WTC11 (cell line): Measurements from ENCODE around the gene GRIFIN.

ENCODE experiments used
- CREB1 ChIP-seq: sonication (generic); formaldehyde crosslinking; IDR thresholded peaks from 2 replicates; pipeline ENCODE4 v1.8.0; 2023; ENCODE audit warnings: mild to moderate bottlenecking, missing genetic modification reagents
- EMX1 ChIP-seq: fragments of 250-450 bp; sonication (Bioruptor Pico); IDR thresholded peaks from 2 replicates; pipeline ENCODE4 v1.8.0; 2021; ENCODE audit warnings: mild to moderate bottlenecking
- FOXJ3 ChIP-seq: sonication (generic); formaldehyde crosslinking; IDR thresholded peaks from 2 replicates; pipeline ENCODE4 v1.9.0; 2021; ENCODE audit warnings: missing genetic modification reagents, mild to moderate bottlenecking, borderline replicate concordance
- FOXK1 ChIP-seq: sonication (generic); formaldehyde crosslinking; IDR thresholded peaks from 2 replicates; pipeline ENCODE4 v1.8.0; 2022; ENCODE audit warnings: mild to moderate bottlenecking, moderate library complexity, missing genetic modification reagents
- NR2C2 ChIP-seq: sonication (generic); formaldehyde crosslinking; IDR thresholded peaks from 2 replicates; pipeline ENCODE4 v1.8.0; 2022; ENCODE audit warnings: mild to moderate bottlenecking, missing genetic modification reagents
- RELA ChIP-seq: sonication (generic); formaldehyde crosslinking; IDR thresholded peaks from 2 replicates; pipeline ENCODE4 v1.8.1; 2022; ENCODE audit warnings: missing genetic modification reagents, mild to moderate bottlenecking, borderline replicate concordance
- RORB ChIP-seq: fragments of 250-450 bp; sonication (Bioruptor Pico); IDR thresholded peaks from 2 replicates; pipeline ENCODE4 v1.9.0; 2021; ENCODE audit warnings: mild to moderate bottlenecking
- ZNF121 ChIP-seq: sonication (generic); formaldehyde crosslinking; IDR thresholded peaks from 2 replicates; pipeline ENCODE4 v1.8.0; 2023; ENCODE audit warnings: missing genetic modification reagents
- TF ChIP-seq, protein P1 (sequence below): fragments of 200-600 bp; IDR thresholded peaks from 2 replicates; pipeline ENCODE4 v1.8.0; 2022; ENCODE audit warnings: antibody characterized with exemption
- TF ChIP-seq, protein P2 (sequence below): sonication (generic); formaldehyde crosslinking; IDR thresholded peaks from 2 replicates; pipeline ENCODE4 v1.8.0; 2022; ENCODE audit warnings: mild to moderate bottlenecking, missing genetic modification reagents
- TF ChIP-seq, protein P3 (sequence below): sonication (generic); formaldehyde crosslinking; IDR thresholded peaks from 2 replicates; pipeline ENCODE4 v1.8.1; 2022; ENCODE audit warnings: low read depth, missing genetic modification reagents, borderline replicate concordance
- TF ChIP-seq, protein P4 (sequence below): fragments of 250-450 bp; sonication (Bioruptor Pico); IDR thresholded peaks from 2 replicates; pipeline ENCODE4 v2.1.2; 2022; ENCODE audit warnings: mild to moderate bottlenecking, moderate library complexity

DNA sequence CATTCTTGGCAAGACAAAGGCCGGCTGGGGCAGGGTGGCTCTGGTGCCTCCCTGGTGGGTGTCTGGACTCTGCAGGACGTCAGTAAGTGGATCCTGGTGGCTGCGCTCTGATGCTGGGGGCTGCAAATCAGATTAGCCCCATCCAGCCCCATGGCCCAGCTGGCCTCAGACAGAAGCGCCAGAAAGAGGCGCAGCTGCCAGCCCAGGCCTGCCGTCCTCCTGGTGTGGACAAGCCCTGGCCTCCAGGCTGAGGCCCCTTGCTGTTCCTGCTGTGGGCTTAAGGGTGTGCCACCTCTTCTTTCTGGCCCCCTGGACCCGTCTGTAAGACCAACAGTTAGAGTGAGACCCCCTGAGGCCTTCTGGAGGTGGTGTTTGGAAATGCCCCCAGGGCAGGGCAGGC is 37.5 kb upstream of the GRIFIN start:
- TF ChIP-seq ZNF121 (CRISPR knock-in tag), result no peak
- TF ChIP-seq, protein P1, sequence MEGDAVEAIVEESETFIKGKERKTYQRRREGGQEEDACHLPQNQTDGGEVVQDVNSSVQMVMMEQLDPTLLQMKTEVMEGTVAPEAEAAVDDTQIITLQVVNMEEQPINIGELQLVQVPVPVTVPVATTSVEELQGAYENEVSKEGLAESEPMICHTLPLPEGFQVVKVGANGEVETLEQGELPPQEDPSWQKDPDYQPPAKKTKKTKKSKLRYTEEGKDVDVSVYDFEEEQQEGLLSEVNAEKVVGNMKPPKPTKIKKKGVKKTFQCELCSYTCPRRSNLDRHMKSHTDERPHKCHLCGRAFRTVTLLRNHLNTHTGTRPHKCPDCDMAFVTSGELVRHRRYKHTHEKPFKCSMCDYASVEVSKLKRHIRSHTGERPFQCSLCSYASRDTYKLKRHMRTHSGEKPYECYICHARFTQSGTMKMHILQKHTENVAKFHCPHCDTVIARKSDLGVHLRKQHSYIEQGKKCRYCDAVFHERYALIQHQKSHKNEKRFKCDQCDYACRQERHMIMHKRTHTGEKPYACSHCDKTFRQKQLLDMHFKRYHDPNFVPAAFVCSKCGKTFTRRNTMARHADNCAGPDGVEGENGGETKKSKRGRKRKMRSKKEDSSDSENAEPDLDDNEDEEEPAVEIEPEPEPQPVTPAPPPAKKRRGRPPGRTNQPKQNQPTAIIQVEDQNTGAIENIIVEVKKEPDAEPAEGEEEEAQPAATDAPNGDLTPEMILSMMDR, result no peak
- TF ChIP-seq, protein P2, sequence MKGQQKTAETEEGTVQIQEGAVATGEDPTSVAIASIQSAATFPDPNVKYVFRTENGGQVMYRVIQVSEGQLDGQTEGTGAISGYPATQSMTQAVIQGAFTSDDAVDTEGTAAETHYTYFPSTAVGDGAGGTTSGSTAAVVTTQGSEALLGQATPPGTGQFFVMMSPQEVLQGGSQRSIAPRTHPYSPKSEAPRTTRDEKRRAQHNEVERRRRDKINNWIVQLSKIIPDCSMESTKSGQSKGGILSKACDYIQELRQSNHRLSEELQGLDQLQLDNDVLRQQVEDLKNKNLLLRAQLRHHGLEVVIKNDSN (CRISPR knock-in tag), result no peak
- TF ChIP-seq CREB1 (CRISPR knock-in tag), result no peak
- no peak for TF ChIP-seq RORB (CRISPR knock-in tag)
- TF ChIP-seq, protein P3, sequence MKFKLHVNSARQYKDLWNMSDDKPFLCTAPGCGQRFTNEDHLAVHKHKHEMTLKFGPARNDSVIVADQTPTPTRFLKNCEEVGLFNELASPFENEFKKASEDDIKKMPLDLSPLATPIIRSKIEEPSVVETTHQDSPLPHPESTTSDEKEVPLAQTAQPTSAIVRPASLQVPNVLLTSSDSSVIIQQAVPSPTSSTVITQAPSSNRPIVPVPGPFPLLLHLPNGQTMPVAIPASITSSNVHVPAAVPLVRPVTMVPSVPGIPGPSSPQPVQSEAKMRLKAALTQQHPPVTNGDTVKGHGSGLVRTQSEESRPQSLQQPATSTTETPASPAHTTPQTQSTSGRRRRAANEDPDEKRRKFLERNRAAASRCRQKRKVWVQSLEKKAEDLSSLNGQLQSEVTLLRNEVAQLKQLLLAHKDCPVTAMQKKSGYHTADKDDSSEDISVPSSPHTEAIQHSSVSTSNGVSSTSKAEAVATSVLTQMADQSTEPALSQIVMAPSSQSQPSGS (CRISPR knock-in tag), result no peak
- TF ChIP-seq NR2C2 (CRISPR knock-in tag), result no peak
- no peak for TF ChIP-seq FOXK1
- no peak for TF ChIP-seq EMX1 (CRISPR knock-in tag)
- TF ChIP-seq, protein P4, sequence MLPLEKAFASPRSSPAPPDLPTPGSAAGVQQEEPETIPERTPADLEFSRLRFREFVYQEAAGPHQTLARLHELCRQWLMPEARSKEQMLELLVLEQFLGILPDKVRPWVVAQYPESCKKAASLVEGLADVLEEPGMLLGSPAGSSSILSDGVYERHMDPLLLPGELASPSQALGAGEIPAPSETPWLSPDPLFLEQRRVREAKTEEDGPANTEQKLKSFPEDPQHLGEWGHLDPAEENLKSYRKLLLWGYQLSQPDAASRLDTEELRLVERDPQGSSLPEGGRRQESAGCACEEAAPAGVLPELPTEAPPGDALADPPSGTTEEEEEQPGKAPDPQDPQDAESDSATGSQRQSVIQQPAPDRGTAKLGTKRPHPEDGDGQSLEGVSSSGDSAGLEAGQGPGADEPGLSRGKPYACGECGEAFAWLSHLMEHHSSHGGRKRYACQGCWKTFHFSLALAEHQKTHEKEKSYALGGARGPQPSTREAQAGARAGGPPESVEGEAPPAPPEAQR (CRISPR knock-in tag), result no peak
- no peak for TF ChIP-seq FOXJ3
- TF ChIP-seq RELA (CRISPR knock-in tag), result no peak
